Measurements from ENCODE around the gene WASHC2C.
"Not testable (repeated sequence)": the region's sequence is repeated elsewhere in the genome, so short reads cannot be mapped to it uniquely, and the experiment has no call there.

DNA sequence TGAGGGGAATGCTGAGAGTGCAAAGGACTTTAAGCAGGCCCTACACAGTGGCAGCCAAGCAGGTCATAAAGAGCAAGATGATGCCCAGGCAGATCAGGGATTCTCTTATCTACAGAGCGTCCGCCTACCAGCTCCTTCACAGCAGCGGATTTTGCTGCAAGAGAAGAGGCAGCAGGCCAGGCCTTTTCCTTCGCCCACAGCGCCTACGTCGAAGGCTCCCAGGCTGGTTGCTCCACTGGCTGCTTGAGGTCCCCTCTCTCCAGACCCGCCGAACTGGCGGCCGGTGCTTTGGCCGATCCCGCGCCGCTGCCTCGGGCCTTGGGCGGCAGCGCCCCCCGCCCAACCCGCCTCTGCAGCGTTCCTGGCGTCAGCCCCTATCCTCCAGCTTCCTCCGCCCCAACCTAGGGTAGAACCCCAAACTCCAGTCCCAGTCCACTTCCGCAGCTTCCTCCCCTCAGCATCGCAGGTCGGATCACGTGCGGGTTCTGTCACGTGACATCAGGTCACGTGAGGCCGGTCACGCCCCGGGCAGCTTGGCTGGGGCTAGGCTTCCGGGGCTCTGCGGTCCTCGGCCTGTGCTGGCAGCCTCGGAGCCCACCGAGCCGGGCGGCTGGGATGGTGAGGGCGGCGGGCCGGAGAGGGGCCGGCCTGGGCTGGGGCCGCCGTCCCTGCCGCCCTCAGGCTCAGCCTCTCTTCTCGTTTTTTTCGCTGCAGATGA lies at the start of gene WASHC2C:
- not testable (repeated sequence) for TF ChIP-seq EP300 (conservative IDR thresholded peaks at IDR 0.05; ENCODE audit: poor library complexity, severe bottlenecking); EZH2 (IDR thresholded peaks at IDR 0.05; ENCODE audit: borderline replicate concordance, insufficient read depth, low read length, poor library complexity, severe bottlenecking); RAD21 (conservative IDR thresholded peaks at IDR 0.05)
- TF ChIP-seq, protein P1, sequence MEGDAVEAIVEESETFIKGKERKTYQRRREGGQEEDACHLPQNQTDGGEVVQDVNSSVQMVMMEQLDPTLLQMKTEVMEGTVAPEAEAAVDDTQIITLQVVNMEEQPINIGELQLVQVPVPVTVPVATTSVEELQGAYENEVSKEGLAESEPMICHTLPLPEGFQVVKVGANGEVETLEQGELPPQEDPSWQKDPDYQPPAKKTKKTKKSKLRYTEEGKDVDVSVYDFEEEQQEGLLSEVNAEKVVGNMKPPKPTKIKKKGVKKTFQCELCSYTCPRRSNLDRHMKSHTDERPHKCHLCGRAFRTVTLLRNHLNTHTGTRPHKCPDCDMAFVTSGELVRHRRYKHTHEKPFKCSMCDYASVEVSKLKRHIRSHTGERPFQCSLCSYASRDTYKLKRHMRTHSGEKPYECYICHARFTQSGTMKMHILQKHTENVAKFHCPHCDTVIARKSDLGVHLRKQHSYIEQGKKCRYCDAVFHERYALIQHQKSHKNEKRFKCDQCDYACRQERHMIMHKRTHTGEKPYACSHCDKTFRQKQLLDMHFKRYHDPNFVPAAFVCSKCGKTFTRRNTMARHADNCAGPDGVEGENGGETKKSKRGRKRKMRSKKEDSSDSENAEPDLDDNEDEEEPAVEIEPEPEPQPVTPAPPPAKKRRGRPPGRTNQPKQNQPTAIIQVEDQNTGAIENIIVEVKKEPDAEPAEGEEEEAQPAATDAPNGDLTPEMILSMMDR (IDR thresholded peaks at IDR 0.05; ENCODE audit: poor library complexity, severe bottlenecking) = not testable (repeated sequence)
